Upper lobe of left lung (tissue), 4 donors: ENCODE data around the gene SBSN.

ENCODE experiments used
- CTCF ChIP-seq, 6 experiments: fragments of 450-650 bp in 4 of 6; fragments of 200-600 bp in 2 of 6; sonication (generic) in 2 of 6; IDR thresholded peaks; one replicate each; pipeline ENCODE4 v1.5.1; 2016 to 2019; ENCODE audit warnings: antibody characterized with exemption in 6 of 6
- POLR2A ChIP-seq, 4 donors: fragments of 450-650 bp; IDR thresholded peaks; one replicate each; pipeline ENCODE4 v1.5.1; 2016 to 2017; ENCODE audit warnings: antibody characterized with exemption in 4 of 4, mild to moderate bottlenecking in 2 of 4

- TF ChIP-seq CTCF (IDR thresholded peaks at IDR 0.05) (no peak), POLR2A (IDR thresholded peaks at IDR 0.05) (no peak)
Observed at GRCh38 chr19:35556846-35557538, 28.9 kb upstream of the SBSN start.
